Measurements from ENCODE around the gene POLN.

GRCh38 chr4:2066011-2066551, 175.8 kb downstream of the POLN start:
- TF ChIP-seq CTCF (IDR thresholded peaks at IDR 0.05) (no peak), EP300 (IDR thresholded peaks at IDR 0.05; ENCODE audit: low read depth) (no peak), POLR2AphosphoS5 (IDR thresholded peaks at IDR 0.05) (no peak)

All from transverse colon (tissue), 4 donors.